ENCODE measurements around the gene PGAP6.

The PGAP6 gene

DNA sequence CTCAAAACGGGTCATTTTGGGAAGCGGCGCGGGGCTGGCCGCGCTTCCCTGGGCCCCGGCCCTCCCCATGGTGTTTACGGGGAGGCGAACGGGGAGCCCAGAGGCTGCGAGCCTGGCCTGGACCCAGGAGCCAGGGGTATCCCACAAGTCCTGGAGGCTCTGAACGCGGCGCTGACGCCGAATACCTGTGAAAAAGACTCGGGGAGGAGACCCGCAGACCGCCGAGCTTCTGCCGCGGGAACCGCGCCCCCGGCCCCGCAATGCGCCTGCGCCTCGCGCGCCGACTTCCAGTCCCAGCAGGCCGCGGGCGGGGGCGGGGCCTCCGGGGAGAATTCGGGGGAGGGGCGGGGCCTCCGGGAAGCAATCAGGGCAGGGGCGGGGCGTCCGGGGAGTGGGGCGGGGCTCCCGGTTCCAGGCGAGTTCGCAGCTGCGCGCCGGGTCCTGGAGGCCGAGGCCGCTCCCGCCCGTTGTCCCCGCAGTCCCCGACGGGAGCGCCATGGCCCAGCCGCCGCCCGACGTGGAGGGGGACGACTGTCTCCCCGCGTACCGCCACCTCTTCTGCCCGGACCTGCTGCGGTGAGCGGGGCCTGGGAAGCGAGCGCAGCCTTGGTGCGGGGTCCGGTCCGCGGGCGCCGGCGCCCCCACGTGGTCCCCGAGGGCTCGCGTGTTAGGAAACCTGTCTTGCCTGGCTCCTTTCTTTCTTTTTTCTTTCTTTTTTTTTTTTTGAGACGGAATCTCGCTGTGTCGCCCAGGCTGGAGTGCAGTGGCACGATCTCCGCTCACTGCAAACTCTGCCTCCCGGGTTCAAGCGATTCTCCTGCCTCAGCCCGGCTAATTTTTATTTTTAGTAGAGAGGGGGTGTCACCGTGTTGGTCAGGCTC is 19.9 kb upstream of the PGAP6 start, which contains the start of gene DECR2:
Gene DECR2, plus strand, starts transcription at position 418 of the 881 bp plus-strand sequence. Its CDS starts 79 bp downstream, at position 497.
- peak; percentile 95 for DNase-seq

DNA sequence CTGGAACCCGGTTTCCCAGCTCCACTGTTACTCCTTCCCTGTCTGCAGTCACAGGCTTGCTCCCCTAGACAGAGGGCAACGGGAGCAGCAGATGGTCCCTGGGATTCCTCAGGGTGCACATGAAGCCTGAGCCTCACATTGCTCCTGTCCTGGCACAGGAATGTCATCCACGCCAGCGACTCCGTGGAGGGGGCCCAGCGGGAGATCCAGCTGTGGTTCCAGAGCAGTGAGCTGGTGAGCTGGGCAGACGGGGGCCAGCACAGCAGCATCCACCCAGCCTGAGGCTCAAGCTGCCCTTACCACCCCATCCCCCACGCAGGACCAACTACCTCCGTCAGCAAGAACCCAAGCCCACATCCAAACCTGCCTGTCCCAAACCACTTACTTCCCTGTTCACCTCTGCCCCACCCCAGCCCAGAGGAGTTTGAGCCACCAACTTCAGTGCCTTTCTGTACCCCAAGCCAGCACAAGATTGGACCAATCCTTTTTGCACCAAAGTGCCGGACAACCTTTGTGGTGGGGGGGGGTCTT is 18.3 kb upstream of the PGAP6 start:
- no peak for DNase-seq

GRCh38 chr16:399340-400019 is 17.7 kb upstream of the PGAP6 start:
- no peak for DNase-seq

DNA sequence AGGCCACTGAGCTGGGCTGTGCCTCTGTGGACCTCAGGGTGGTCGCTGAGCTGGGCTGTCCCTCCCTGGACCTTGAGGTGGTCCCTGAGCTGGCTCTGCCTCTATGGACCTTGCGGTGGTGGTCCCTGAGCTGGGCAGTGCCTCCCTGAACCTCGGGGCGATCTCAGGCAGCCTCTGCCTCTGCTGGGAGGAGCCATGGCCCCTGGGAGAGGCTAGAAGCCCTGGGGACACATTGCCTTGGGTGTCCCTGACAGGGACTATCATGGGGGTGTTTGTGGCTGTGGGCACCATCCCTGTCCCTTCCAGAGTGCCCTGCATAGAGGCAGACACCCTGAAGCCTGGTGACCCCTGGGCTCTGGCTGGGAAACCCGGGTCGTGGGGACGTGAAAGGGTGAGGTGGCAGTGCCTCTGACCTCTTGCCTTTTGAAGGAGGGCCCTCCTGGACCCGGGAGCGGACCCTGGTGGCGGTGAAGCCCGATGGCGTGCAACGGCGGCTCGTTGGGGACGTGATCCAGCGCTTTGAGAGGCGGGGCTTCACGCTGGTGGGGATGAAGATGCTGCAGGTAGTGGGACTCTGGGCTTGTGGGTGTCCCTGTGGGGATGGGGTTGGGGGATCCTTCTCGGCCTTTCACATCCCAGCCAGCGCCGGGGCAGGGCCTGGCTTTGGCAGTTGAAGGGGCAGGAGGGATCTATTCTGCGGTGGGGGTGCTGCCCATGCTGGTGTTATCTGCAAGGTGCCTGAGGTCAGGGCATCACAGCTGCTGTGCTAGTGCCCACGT is 17.0 kb upstream of the PGAP6 start:
- DNase-seq = no peak

DNA sequence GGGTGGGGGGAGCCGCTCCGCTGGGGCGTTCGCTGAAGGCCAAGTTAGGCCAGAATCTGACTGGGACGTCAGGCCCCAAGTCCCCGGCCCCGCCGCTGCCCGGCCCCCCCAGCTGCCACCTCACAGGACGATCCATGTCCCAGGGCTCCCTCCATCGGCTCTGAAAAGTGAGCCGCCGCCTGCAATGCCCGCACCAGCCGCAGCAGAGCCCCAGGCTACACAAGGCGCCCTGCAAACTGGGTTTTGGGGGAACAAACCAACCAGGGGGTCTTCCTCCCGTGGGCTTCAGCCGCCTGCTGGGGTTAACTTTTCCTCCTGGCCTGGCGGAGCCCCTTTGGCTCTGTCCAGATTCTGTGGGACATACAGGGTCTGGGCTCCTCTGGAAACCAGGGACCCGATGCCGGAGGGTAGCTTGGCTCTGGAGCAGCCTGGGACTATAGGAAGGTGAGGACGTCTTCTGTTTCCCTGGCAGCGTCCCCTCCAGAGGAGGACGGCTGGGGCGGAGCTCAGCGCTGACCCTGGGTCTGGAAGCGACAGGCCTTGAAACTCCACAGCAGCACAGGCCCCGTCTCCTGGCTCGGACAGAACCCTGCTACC is 16.1 kb upstream of the PGAP6 start:
- peak; percentile 73 for DNase-seq

GRCh38 chr16:397135-397661 is 15.4 kb upstream of the PGAP6 start, which contains the start of gene NME4:
NME4 (plus strand) TSS chr16:397199; CDS start chr16:397223, 24 bp downstream.
- DNase-seq = peak; percentile 80

GRCh38 chr16:396605-397004 is 14.8 kb upstream of the PGAP6 start:
- DNase-seq = peak; percentile 65

DNA sequence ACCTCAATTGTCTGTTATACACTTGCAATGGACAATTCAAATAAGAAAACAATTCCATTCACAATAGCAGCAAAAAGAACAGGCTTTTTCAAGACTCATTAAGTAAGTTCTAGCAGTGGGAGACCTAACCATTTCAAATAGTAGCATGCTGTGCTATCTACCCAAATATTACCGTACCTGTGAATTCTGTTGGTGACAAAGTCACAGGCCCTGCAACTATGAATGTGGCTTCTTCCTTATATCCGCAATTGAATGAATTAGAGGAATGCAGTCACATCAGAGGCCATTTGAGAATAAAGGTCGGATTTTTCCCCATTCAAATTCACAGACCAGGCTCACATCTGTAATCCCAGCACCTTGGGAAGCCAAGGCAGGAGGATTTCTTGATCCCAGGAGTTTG is 14.4 kb upstream of the PGAP6 start:
- no peak for DNase-seq

GRCh38 chr16:392450-393030 is 10.8 kb upstream of the PGAP6 start:
- no peak for DNase-seq

DNA sequence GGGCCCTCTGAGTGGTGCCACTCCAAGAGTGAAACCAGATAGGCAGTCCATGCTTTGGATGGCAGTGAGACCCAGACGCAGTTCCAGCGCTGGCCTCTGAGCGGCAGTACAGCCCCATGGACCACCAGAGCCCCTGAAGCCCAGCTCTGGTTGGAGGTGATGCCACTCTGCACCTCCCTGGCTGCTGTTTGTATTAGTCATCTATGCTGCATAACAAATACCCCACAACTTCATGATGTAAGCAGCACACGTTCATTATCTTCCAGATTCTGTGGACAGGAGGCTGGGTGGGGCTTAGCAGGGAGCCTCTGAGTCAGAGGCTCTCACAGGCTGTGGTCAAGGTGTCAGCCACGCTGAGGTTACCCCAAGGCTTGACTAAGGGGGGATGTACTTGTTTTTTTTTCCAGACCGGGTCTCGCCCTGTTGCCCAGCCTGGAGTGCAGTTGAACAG is 10.1 kb upstream of the PGAP6 start:
- DNase-seq = no peak

DNA sequence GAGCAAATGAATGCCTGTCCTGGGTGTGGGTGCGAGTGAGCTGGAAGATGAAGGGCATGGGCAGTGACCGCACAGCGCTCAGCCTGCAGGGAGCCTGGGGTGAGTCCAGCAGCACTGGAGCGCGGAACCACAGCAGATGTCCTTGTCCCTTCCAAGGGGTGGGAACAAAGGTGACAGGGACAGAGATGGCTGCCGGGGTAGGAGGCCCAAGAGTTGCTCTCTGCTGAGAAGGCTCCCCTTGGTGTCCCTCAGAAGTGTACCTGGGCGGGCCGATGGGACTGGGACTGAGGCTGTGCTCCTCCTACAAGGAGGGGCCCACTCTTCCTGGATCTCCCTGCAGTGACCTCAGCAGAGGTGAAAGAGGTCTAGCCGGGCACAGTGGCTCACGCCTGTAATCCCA is 7.6 kb upstream of the PGAP6 start:
- DNase-seq = no peak

DNA sequence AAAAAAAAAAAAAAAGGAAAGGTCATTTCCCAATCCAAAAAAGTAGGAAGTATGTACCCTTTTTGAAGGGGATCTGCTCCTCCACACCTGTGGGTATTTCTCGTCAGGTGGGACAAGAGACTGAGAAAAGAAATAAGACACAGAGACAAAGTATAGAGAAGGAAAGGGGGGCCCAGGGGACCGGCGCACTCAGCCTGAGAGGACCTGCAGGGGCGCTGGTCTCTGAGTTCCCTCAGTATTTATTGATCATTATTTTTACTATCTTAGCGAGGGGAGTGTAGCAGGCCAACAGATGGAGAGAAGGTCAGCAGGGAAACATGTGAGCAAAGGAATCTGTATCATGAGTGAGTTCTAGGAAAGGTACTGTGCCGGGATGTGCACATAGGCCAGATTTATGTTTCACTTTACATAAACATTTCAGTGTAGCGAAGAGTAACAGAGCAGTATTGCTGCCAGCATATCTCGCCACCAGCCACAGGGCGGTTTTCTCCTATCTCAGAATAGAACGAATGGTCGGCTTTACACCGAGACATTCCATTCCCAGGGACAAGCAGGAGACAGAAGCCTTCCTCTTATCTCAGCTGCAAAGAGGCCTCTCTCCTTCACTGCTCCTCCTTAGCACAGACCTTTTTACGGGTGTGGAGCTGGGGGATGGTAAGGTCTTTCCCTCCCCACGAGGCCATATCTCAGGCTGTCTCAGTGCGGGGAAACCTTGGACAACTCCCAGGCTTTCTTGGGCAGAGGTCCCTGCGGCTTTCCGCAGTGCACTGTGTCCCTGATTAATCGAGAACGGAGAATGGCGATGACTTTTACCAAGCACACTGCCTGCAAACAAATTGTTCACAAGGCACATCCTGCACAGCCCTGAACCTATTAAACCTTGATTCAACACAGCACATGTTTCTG is 6.2 kb upstream of the PGAP6 start:
- peak; percentile 38 for DNase-seq

GRCh38 chr16:386641-387156 is 4.9 kb upstream of the PGAP6 start:
- DNase-seq = no peak

DNA sequence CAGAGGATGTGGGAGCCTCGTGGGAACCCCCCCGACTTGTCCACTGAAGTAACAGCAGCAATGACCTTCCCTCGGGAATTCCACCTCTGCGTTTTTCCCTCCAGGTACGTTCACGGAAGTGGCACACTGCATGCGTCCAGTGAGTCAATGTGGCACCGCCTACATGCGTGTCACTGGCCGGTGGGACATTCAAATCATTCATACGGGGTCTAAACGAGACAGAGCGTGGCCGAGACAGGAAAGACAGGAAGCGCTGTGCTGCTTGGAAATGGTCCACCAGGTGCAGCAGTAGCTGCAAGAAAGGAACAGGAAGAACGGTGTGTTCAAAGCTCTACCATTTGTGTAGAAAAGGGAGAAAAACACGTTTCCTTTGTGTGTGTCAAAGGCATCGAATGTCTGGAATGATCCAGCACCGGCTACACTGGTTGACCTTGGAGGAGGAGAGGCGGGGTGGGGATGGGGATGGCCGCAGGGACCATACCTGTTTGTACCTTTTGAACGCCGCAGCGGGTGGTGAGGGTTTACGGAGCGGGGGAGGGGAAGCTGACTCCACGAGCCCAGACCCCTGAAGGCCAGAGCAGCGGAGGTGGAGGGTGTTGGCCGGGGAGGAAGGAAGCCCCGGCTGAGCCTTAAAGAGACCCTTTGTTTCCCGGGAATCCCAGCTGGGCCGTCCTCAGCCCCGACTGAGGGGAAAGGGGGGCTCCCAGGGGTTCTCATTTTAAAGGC is 1.7 kb upstream of the PGAP6 start:
- peak; percentile 61 for DNase-seq

- DNase-seq = peak; percentile 68
Observed at GRCh38 chr16:381012-381788, 578 bp downstream of the PGAP6 start.

- DNase-seq = no peak
Observed at GRCh38 chr16:380762-381011, 1.1 kb downstream of the PGAP6 start.

- DNase-seq = no peak
Observed at GRCh38 chr16:379961-380761, 1.6 kb downstream of the PGAP6 start.
